Fibroblast of the aortic adventitia (primary cell): ENCODE measurements around the gene NRP1. TPM values are rescaled to one million over a fixed set of nuclear protein-coding genes. Genes with fewer than 3 reads are reported as not detected.

Experiments used
- DNase-seq: peaks from one replicate; pipeline ENCODE4 v3.0.0-alpha.2; 2010; ENCODE audit warnings: low read depth
- H3K4me3 ChIP-seq: 2 replicates; pipeline ENCODE4 v1.5.1; 2011; ENCODE audit warnings: low read depth, mild to moderate bottlenecking, control low read depth, low read length, moderate library complexity
- CTCF ChIP-seq: IDR thresholded peaks from 2 replicates; pipeline ENCODE4 v1.5.1; 2011; ENCODE audit warnings: mild to moderate bottlenecking, low read length, control low read depth, inconsistent platforms; ENCODE audit not compliant: insufficient read depth
- total RNA-seq: library from RNA; depleted of rRNA; stranded (reverse); fragments of >200 nt; gene quantifications from 2 replicates; pipeline ENCODE4 v1.2.3, GENCODE V29; 2012; ENCODE audit warnings: low replicate concordance

NRP1 gene
- total RNA-seq, 1 donor, result 455 TPM

GRCh38 chr10:33279276-33279675 lies 55.2 kb downstream of the NRP1 start:
- DNase-seq, result peak; percentile 87
- H3K4me3 ChIP-seq, result no peak overlapping the region
- TF ChIP-seq CTCF, result no peak

- TF ChIP-seq CTCF, result no peak
- no peak for DNase-seq
- H3K4me3 ChIP-seq, result no peak overlapping the region
Observed at GRCh38 chr10:33278198-33278597, 56.3 kb downstream of the NRP1 start.

GRCh38 chr10:33277135-33277536 lies 57.3 kb downstream of the NRP1 start:
- DNase-seq, result no peak
- H3K4me3 ChIP-seq, result no peak overlapping the region
- no peak for TF ChIP-seq CTCF

GRCh38 chr10:33276282-33276923 lies 58.1 kb downstream of the NRP1 start:
- H3K4me3 ChIP-seq, result no peak overlapping the region
- DNase-seq, result no peak
- TF ChIP-seq CTCF, result no peak

- TF ChIP-seq CTCF, result no peak
- no peak overlapping the region for H3K4me3 ChIP-seq
- DNase-seq, result no peak
Observed at GRCh38 chr10:33274096-33274785, 60.2 kb downstream of the NRP1 start.

- DNase-seq, result peak; percentile 100
- TF ChIP-seq CTCF, result peak; percentile 44
- peak overlapping the region; percentile 48 for H3K4me3 ChIP-seq
Observed at GRCh38 chr10:33273295-33274002, 61.0 kb downstream of the NRP1 start.
